HG03045 (cell line): ENCODE results near the gene KDM4F.

Source experiments
- ATAC-seq: cut with Tn5 transposase; IDR thresholded peaks from one replicate; pipeline ENCODE4 v1.9.1; 2021; ENCODE audit warnings: mild to moderate bottlenecking, moderate library complexity; ENCODE audit not compliant: unreplicated experiment

KDM4F gene

GRCh38 chr11:95059046-95059445 lies 9.8 kb downstream of the KDM4F start:
- ATAC-seq, result no peak

GRCh38 chr11:95065336-95065735 lies 16.1 kb downstream of the KDM4F start:
- no peak for ATAC-seq

- peak; percentile 47 for ATAC-seq
These were observed 17.5 kb downstream of the KDM4F start, which contains the start of gene SRSF8 for GRCh38 chr11:95066716-95067038. Gene SRSF8, plus strand, starts transcription at chr11:95066919. Its CDS starts 308 bp downstream, at chr11:95067227.

- peak; percentile 75 for ATAC-seq
These were observed 18.0 kb downstream of the KDM4F start for GRCh38 chr11:95067039-95067840.

- no peak for ATAC-seq
These were observed 18.6 kb downstream of the KDM4F start for GRCh38 chr11:95067841-95068219.

GRCh38 chr11:95068549-95068948 lies 19.3 kb downstream of the KDM4F start:
- peak; percentile 66 for ATAC-seq

- no peak for ATAC-seq
These were observed 21.2 kb downstream of the KDM4F start for GRCh38 chr11:95070471-95070870.

- no peak for ATAC-seq
These were observed 23.7 kb downstream of the KDM4F start for GRCh38 chr11:95072948-95073347.

GRCh38 chr11:95074792-95075563 lies 25.8 kb downstream of the KDM4F start:
- ATAC-seq, result no peak

- ATAC-seq, result no peak
These were observed 27.2 kb downstream of the KDM4F start for GRCh38 chr11:95076416-95076815.

- ATAC-seq, result no peak
These were observed 27.8 kb downstream of the KDM4F start for GRCh38 chr11:95076981-95077380.

- ATAC-seq, result no peak
These were observed 29.3 kb downstream of the KDM4F start for GRCh38 chr11:95078526-95078925.

- ATAC-seq, result no peak
These were observed 31.8 kb downstream of the KDM4F start for GRCh38 chr11:95081010-95081409.

GRCh38 chr11:95081412-95081811 lies 32.2 kb downstream of the KDM4F start:
- no peak for ATAC-seq

- no peak for ATAC-seq
These were observed 33.4 kb downstream of the KDM4F start for GRCh38 chr11:95082576-95083001.

GRCh38 chr11:95084509-95084908 lies 35.3 kb downstream of the KDM4F start:
- ATAC-seq, result peak; percentile 42

- ATAC-seq, result no peak
These were observed 36.0 kb downstream of the KDM4F start for GRCh38 chr11:95085117-95085816.

- no peak for ATAC-seq
These were observed 36.9 kb downstream of the KDM4F start for GRCh38 chr11:95086151-95086550.

GRCh38 chr11:95086836-95087570 lies 37.8 kb downstream of the KDM4F start:
- no peak for ATAC-seq

- peak; percentile 49 for ATAC-seq
These were observed 39.9 kb downstream of the KDM4F start for GRCh38 chr11:95088946-95089619.
